Activated T-cell treated with anti-CD3 and anti-CD28 coated beads for 4 hours (primary cell): ENCODE measurements around the gene STAC3.

Experiments
- DNase-seq: peaks from one replicate; pipeline ENCODE4 v3.0.0-alpha.2; 2020

The STAC3 gene

DNA sequence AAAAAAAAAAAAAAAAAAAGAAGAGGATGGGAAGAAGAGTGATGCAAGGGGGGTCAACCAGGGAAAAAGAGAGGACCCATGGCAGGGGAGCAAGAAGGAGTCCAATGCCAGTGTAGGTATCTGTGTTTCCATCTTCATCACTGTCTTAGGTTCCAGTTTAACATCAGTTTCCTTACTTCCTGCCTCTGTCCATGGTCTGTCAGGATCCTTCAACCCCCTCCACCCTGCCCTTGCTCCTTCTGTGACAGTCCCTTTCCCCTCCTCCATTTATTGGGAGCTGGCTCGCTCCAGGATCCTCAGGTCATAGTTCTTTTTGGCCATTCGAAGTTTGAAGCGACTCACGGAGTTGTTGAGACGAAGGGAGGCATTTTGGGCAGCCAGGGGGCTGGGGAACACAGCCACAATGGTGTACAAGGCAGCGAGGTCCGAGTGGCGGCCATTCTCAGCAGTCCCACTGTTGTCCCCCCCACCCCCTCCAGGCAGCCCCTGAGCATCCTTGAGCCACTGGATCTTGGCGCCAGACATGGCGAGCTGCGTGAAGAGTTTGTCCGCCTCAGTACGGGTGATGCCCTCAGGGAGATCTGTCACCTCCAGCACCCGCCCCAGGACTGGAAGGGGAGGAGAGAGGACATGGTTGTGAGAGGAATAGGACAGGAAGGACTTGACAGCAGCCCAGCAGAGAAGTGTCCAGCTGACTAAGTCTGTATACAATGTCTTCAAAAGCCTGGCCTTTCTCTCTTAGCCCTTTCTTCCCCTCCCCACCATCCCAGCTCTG, 3.7 kb upstream of the STAC3 start:
- DNase-seq, result no peak

DNA sequence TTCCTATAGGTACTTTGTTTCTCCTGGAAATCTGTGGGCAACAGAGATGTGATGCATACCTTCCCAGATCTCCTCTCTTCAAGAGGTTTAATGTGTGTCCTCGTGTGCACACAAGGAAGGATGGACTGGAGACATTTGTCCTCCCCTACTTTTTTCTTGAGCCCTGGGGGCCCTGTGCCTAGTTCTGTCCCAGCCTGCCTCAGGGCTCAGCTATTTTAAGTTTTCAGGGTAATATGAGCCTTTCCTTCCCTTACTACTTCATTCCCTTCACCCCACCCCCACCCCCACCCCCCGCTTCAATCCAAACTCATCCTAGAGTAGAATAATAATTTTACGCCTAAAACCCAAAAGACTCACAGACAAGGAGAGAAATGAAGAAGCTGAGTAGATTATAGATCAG, 446 bp downstream of the STAC3 start:
- DNase-seq, result no peak

DNA sequence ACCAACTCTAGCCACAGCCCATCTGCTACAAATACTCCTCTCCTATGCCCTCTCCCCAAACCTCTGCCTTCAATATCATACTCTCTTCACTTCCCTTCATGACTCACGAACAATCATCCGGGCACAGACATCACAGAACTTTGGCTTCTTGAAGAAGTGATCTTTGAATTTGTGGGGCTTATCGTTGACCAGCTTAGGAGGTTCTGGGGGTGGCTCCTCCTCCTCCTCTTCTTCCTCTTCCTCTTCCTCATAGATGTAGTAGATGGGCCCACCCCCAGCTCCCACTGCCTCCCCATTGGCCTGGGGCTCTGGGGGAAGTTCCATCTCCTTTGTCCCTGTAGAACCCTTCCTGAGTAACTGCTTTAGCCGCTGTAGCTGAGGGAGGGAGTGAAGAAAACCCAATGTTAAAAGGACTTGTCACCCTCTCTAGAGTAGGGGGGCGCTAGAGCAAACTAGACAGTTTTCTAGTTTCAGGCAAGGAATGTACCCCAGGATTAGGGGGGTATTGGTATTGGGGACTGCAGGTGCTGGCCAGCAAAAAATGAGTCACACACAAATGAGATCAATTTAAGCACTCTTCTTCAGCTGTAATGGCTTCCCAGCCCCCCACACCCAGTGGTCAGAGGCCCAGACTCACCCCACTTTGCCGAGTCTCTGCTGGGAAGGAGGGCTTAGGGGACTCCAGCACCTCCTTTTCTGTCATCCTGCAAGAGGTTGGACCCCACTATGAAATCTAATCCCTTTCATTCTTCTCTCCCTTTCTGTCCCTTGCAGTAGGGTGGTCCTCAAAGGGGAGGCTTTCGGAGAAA, 1.8 kb downstream of the STAC3 start:
- DNase-seq, result no peak

DNA sequence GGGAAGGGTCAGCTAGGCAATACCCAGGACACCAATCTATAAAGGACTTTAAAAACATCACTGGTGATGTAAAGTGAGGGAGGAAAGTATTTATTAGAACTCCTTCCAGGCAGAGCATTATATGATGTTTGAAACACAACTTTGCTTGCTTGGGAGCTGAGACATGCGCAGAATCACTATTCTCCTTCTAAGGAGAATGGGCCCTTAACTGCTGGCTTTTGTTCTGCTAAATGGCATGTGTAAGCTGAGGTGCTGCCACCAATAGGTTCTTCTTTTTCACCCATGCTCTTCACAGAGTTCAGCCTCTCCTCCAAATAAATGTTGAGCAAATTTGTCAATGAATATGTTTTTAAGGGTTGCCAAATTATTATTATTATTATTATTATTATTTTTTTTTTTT, 3.9 kb downstream of the STAC3 start:
- DNase-seq, result no peak

DNA sequence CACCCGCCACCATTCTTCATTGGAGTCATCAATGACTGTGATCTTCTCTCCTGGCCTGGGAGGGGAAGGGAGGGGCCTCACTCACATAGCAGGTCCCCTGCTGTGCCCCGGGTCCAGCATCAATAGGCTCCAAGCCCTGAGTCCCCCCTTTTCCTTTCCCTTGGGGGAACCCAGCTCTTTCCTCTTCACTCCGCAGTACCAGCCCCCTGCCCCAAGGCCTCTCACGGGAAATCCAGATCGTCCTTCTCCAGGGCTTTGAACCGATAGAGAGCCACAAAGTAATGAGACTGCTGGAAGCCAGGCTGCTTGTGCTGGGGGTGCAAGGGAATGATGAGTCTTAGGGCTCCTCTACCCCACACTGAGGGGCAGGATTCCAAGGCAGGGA, 6.7 kb downstream of the STAC3 start:
- no peak for DNase-seq

DNA sequence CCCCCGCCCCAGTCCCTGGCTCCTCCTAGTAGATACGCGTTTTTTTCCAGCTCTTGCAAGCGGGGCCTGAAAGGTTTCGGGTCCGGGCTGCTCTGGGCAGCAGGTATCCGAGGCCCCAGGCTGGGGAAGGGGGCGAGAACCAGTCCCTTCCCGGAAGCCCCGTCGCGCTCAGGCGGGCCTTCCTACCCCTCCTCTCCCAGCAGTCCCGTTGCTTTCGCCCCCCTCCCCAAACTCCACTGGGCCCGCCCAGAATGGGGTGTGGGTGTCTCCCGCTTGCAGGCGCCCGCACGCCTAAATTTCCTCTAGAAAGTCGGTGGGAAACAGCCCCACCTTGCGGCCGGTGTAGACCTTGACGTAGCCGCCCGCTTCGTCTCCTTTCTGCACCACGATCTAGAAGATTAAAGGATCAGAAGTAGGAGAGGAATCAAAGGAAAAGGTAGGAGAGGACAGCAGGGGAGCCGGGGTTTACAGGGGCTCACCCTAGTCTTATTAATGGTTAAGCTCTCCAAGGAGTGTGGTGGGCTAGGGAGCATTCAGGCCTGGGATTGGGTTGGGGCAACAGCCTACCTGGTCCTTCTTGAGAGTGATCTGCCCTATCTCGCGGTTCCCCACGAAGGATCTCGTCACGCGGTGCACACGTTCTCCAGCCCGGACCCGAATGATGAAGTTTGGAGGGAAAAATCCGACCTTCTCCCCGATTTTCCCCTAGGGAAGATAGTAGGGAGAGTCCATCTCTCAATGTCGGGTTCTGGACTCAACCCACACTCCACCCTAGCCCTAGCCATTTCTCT, 7.3 kb downstream of the STAC3 start:
- peak; percentile 77 for DNase-seq

DNA sequence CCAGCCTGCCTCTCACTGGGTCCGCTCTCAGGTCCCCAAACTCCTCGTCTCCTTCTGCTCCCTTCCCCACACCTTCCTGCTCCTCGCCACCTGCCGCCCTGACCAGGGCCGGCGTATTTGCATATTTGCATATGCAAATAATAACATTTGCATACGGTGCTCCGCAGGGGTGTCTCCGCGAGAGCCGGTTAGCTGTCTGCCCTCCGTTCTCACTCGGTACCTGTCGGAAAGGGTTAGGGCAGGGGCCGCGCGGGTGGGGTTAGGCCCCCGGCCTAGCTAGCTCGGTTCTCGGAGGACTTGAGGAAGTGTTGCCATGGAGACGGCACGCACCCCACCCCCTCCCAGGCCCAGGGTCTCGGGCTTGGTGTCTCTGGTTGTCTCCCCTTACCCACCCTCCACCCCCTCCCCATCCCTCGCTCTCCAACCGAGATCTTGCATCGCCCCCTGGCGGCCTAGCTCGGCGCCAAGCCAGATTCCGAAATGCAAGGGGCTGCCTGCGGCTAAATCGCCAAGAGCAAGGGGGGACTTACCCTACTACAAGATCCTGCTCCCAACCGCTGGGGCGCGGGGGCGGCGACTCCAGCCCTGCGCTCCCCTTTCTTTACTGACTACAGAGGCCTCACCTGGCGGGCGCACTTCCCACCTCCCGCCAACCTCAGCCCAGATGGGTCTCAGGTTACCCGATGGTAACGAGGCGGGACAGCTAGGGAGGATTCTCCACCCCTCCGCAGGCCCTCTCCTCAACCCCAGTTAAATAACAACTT, 8.1 kb downstream of the STAC3 start:
- peak; percentile 62 for DNase-seq

DNA sequence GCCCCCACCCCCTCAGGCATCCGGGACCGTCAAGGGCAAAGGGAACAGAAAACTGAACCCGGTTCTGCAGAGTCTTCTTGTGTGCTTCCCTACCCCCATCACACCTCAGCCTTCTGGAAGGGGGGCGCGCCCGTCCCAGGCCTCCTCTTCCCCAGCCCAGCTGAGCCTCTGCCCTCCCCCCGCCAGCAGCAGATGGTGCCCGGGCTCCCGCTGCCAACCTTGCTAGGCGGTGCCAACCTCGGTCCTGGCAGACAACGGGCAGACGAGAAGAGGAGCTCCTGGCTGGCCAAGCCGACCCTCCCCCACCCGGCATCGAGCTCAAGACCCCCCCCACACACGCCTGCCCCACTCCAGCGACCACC, 8.7 kb downstream of the STAC3 start:
- DNase-seq, result no peak

DNA sequence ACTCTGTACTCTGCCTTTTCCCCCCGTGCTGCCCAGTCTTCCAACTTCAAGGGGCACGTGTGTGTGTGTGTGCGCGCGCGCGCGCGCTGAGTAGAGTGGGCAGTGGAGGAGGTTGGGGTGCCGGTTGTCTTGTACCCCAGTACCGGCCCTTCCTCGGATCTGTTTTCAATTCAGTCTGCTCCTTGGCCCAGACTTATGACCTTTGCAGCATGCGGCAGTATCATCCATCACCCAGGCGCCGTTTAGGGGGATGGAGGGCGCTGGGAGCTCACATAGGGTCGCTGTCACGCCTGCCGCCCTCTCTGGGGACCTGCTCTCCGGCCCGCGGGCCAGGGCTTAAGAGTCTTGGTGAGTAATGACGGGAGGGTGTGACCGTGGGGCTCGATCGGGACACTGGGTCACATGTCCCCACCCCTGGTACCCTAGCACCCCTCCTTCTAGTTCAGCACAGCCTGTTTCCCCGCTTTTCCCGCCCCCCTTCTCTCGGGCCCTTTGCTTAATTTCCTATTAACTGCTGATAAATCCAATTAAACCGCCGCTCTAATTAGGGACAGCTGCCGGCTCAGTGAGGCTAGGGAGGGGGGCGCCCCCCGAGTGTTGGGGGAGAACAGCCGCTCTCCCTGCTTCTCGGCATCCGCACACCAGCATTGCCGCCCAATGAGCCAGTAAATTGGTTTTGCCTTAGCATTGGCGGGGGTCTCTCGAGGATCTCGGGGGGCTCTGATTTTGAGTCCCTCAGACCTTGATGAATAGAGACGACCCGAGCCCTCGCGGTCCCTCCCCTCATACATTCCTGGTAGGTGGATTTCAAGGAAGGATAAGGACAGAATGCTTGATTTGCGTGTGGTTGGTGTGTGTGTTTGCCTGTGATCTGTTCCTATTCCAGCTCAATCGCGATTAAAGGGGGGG, 9.3 kb downstream of the STAC3 start:
- DNase-seq, result no peak

DNA sequence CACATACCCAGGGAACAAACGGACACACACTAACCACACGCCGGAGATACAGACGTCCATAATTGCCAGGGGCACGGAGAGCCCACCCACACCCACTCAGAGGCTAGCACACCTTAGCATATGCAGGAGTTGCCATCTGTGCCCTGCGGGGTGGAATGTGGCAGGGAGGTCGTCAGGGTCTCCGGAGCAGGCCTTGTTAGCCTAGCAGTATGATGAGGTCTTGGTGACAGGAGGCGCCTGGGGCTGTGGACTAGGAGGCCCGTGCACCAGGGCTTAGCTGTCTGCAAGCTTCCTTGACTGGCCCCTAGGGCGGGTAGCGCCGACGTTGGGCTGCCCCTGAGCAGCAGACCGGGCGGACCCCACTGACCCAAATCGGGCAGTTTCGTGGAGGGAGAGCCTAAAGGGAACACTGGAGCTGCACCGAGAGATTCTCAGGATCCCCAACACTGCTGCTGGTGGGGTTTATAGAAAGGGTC, 10.0 kb downstream of the STAC3 start:
- DNase-seq, result no peak

DNA sequence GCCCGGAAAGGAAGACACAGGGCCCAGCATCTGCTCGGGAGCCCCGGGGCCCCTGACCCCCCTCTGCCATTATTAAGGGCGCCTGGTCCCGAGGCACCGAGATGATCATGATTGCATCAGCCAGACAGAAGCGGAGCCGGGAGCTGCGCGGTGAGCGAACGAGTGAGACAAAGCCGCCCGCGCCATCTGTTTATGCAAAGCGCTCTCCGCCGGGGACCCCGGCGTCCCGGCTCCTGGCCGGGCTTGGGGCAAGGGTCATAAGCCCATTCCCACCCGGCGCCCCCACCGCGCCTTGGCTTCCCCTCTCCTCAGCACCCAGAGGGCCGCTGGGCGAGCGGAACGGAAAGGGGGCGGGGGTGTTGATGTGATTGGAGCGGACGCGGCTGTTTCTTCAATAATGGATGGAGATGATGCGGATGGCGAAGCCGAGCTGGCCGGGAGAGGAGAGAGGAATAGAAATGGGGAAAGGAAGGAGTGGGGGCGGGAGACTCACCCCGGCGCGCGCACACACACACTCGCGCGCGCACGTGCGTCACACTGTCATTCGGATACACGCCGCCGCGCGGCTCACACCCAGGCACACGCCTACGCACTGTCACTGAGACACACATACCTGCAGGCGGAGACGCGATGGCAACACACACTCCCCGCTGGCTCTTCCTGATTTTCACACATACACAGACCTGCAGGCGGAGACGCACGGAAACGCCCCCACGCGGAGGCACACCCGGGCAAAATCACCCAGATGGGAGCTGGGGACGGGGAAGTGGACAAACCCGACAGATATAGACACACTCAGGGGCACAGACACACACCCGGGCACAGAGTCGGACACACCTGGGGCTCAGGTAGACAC, 10.7 kb downstream of the STAC3 start:
- DNase-seq, result peak; percentile 80

DNA sequence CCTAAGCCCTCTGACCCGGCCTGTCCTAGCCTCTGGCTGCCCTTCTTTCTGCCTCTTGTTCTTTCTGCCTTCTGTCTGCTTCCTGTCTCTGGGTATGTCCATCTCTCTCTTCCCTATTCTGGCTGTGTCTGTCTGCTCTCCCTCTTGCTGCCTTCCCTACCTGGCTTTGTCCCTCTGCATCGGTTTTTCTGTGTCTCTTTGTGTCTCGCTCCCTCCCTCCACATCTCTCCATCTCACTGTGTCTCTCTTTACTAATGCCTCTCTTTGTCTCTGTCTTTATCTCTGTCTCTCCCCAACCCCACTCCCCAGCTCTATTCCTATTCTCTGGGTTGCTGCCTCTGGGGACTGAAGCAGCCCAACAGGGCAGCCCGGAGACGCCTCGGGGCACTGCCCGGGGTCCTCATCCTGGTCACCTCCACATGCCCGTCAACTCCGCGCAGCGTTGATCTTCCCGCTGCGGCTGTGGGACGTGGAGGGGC, 11.4 kb downstream of the STAC3 start:
- DNase-seq, result no peak

DNA sequence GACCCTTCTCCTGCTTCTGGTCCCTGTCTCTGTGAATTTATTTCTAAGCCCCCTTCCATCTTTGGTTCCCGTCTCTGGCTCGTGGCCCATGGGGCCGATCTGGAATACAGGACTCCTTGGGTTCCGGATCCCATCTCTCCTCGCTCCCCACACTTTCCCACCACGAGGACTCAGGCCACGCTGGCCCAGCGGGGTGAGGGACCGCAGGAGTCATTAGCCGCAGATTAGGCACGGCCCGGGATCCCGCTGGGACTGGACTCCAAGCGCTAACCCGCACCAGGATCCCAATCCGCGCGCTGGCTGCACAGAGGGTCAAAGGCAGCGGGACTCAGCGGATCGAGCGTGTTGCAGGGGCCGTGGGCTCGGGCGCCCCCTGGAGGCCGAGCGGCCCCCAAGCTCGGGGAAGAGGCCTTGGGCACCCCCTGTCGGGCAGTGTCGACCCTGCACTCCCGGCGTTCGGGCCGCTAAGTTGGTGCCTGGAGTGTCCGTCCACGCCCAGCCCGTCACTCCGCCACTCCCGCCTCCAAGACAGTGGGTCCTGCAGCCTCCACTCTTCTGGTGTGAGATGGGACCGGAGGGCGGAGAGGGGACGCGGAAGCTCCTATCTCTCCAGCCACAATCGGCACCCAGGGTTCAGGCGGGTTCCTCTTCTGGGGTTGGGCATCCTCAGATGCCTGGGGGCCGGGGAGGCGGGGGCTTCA, 12.0 kb downstream of the STAC3 start:
- peak; percentile 83 for DNase-seq

DNA sequence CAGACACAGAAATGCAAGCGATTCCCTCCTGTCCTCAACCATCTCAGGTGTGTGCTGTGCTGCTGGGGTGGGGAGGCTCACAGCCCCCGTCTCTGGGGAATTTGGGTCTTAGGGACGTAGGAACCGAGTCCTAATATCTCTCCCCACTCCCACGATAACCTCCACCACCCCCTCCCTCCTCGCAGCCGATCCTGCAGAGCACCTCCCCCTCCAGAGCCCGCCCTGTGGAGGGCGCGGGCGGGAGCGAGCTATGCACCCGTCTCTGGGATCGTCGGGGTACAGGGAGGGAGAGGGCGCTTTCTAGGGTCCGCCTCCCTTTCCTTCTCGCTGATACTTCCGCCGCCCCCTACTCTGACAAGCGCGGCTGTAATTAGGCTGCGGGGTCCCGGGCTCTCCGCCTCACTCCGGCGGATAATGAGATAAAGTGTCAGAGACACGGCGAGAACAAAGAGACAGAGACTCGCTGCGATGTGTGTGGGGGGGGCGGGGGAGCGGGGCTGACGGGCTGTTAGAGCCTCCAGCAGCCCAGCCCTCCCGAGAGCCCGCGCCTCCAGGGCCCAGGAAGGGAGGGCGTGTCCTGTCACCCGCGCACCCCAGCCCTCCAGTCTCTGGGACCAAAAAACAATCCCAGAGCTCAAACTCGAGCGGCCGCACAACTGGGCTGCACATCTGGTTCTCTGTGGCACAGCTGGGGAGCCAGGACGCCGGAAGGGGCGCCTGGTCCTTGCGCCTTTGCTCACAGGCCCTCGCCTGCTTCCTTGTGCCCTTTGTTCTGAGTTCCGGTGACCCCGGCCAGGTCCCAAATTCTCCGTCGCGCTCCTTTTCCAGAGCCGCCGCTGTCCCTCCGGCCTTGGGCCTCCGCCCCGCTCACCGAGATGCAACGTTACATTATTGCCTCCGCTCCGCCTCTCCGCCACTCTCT, 12.8 kb downstream of the STAC3 start:
- no peak for DNase-seq

DNA sequence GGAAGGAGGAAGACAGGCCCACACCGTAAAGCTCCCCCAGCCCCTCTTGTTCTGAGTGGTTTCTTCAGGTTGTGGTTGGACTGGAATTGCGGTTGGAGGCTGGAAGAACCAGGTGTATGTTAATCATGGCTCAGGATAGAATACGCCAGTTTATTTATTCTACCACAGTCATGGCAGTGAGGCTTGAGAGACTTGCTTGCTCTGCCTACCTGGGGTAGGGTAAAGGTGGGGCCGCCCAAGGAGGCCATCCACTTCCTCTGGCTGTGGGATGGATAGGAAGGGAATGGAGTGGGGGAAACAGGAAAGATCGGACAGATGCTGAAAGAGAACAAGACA, 13.4 kb downstream of the STAC3 start:
- DNase-seq, result no peak

DNA sequence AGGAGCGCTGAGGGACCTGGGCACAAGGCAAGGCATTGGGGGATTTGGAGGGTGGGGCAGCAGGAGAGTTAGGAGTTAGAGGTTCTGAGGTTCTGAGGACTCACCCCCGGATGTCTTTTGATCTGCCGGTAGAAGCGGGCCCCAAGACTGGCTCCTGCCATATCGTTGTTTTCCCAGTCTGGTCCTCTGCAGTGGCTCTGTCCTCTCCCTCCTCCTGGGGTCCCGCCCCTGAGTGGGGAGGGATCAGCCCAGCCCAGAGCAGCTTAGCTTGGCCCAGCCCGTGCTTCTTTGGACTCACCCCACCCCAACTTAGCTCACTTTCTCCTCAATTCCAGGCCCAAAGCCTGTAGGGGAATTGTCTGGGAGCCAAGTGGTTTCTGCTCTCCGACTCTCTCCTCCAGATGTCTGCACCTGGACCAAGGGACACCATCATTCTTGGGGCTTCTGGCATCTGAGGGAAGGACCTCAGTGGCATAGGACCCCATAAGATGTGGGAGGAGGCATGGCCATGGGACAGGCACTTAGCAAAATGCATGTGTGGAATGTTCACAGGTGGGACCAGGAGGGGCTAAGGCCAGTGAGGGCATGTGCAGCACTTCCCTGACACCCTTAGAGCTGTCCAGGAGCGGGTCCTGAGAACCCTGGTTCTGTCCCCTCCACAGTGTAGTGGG, 13.9 kb downstream of the STAC3 start:
- DNase-seq, result no peak

DNA sequence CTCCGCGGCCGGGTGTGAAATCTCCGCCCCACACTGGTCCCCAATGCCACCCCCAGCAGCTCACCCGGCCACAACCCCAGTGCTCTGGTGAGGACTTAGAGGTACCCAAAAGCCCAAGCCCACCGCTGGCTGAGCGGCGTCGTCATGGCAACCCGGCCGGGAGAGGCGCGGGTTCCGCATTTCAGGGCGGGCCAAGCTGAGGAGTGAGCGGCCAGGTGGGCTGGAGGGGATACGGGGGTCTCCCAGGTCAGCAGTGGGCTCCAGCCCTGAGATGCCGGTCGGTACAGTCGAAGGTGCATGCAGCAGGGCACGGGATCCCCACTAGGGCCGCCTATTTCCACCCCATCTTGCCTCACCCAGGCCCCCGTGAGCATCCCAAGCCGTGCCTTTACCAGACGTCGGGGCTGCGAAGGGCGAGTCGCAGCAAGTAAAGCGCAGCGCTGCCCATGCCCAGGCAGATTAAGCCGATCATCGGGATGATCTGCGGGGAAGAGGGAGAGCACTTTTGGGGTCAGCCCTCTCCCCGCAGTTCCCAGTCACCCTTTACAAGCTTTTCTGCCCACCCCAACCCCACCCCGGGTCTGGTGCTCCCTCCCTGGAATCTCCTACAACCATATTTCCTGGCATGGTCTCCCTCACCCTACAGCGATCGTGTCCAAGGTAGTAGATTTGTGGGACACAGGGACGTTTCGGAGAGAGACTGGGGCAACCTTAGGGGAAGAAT, 14.6 kb downstream of the STAC3 start:
- DNase-seq, result no peak

DNA sequence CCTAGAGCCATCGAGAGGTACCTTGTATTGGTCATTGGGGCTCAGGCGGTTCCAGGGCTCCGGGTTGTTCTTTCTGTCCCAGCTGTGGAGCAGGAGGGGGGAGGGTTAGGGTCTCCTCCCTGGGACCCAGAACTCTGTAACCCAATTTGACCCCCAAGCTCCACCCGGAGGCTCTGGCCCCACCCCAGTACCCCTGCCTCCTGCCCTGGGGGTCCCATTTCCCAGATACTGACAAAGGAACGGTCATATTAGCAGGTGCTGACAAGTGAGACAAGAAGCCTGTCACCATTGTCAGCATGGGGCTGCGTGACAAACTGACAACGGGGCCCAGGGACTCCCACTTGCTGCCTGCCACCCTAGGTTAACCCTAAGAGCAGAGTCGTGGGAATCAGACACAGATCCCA, 15.3 kb downstream of the STAC3 start:
- DNase-seq, result no peak
